Retinal pigment epithelial cell (primary cell): ENCODE data around the gene GPR89A.
"Not testable (repeated sequence)": the region's sequence is repeated elsewhere in the genome, so short reads cannot be mapped to it uniquely, and the experiment has no call there.

Experiments used
- DNase-seq: peaks from one replicate; pipeline ENCODE4 v3.0.0-alpha.2; 2010; ENCODE audit warnings: low read depth
- H3K4me3 ChIP-seq: 2 replicates; pipeline ENCODE4 v1.5.1; 2011; ENCODE audit warnings: mild to moderate bottlenecking, low read length, control low read depth, moderate library complexity
- TF ChIP-seq, protein P1 (sequence below): conservative IDR thresholded peaks from 2 replicates; pipeline ENCODE4 v1.5.1; 2011; ENCODE audit warnings: low read depth, low read length, control low read depth, inconsistent platforms

Gene GPR89A

GRCh38 chr1:145662502-145662901, 54.7 kb downstream of the GPR89A start:
- DNase-seq, H3K4me3 ChIP-seq: not testable (repeated sequence)

DNA sequence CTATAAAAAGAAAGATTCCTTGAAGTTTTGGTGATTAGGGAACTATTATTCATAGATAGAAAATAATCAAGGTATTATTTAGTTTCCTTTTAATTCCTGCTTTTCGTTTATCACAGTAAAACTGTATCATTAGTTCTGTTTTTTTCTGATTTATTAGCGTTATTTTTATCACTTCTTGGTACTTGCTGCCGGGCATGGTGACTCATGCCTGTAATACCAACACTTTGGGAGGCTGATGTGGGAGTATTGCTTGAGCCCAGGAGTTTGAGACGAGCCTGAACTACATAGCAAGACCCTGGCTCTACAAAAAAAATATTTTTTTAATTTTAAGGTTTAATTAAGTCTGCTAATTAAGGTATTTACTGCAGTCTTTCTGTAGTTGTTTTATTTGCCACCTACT, 57.2 kb downstream of the GPR89A start:
- DNase-seq, H3K4me3 ChIP-seq: not testable (repeated sequence)

GRCh38 chr1:145670995-145671745, 63.4 kb downstream of the GPR89A start:
- DNase-seq, H3K4me3 ChIP-seq: not testable (repeated sequence)

DNA sequence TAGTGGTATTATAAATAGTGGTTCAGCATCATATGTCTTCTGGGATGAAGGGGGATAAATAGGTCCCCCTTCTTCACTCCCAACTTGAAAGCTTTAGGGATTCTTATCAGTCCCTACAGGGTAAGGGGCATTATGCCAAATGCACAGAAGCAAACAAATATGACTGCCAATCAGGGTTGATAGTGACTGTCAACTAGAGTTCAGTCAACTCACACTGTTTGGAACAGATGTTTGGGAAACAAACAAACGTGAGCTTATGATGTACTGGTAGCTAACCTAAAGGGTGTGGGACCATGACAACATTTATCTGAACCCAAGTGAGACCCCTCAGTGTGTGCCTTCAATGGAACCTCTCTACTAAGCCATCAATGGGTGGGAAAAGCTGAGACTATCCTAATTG, 65.4 kb downstream of the GPR89A start:
- not testable (repeated sequence) for DNase-seq, H3K4me3 ChIP-seq

DNA sequence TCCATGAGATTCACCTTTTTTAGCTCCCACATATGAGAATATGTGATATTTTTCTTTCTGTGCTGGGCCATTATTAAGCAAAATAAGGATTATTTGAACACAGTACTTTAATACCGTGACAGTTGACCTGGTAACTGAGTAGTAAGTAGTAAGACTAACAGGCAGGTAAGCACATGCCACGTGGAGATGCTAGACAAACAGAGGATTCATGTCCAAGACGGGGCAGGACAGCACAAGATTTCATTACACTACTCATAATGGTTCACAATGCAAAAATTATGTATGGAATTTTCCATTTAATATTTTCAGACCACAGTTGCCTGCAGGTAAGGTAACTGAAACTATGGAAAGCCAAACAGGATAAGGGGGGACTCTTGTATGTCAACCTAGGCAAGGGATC, 77.1 kb downstream of the GPR89A start:
- not testable (repeated sequence) for DNase-seq, H3K4me3 ChIP-seq

DNA sequence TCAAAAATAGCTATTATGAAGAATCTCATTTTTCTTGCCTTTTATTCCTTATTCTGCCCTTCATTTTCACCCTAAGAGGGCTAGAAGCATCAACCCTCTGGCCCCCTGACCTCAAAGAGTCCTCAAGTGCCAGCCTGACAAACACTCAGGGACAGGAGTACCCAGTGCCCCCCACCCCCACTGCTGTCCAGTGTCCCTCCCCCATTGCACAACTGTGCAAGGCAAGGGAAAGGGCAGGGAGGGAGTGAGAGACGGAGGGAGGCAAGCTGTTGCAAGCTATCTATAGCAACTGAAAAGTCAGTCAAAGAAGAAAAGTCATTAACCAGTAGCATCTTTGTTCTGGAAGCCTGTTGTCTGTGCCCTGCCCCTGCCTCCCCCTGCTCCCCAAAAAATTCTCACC, 78.3 kb downstream of the GPR89A start:
- H3K4me3 ChIP-seq: not testable (repeated sequence)

GRCh38 chr1:145688328-145688727, 80.5 kb downstream of the GPR89A start:
- DNase-seq: no peak
- TF ChIP-seq, protein P1, sequence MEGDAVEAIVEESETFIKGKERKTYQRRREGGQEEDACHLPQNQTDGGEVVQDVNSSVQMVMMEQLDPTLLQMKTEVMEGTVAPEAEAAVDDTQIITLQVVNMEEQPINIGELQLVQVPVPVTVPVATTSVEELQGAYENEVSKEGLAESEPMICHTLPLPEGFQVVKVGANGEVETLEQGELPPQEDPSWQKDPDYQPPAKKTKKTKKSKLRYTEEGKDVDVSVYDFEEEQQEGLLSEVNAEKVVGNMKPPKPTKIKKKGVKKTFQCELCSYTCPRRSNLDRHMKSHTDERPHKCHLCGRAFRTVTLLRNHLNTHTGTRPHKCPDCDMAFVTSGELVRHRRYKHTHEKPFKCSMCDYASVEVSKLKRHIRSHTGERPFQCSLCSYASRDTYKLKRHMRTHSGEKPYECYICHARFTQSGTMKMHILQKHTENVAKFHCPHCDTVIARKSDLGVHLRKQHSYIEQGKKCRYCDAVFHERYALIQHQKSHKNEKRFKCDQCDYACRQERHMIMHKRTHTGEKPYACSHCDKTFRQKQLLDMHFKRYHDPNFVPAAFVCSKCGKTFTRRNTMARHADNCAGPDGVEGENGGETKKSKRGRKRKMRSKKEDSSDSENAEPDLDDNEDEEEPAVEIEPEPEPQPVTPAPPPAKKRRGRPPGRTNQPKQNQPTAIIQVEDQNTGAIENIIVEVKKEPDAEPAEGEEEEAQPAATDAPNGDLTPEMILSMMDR: no peak
- no peak overlapping the region for H3K4me3 ChIP-seq

More for the DNA sequence above, 78.3 kb downstream of the GPR89A start:
- not testable (repeated sequence) for DNase-seq

DNA sequence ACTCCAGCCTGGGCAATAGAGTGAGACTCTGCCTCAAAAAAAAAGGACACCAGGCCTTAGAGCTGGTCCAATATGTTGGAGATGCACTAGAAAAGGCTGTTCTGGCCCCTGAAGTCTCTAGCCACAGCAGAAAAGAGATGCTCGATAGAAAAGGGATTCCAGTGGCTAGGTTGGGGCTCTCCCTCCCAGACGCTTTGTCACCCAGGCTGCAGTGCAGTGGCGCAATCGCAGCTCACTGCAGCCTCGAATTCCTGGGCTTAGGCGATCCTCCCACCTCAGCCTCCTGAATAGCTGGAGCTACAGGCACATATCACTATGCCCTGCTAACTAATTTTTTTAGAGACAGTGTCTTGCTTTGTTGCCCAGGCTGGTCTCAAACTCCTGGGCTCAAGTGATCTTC, 81.1 kb downstream of the GPR89A start:
- DNase-seq: no peak
- TF ChIP-seq, protein P1: no peak

DNA sequence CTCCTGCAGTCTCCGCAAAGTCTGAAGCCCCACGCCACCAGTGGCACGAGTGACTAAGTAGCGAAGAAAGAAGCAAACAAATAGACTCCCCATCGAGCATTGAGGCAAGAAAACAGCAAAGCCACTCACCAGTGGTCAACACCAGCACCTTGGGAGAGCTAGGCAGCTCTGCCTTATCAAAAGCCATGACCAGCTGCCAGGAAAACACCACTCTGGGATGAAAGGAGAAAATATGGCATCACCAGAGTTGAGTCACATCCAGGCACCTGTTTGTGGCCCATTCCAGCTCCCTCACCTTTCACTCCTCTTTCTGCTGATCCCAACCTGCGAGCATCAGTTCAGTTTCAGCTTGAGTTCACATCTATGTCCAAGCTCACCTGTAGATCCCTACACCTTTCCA, 82.1 kb downstream of the GPR89A start:
- DNase-seq: no peak
- H3K4me3 ChIP-seq: no peak overlapping the region

More for the DNA sequence above, 81.1 kb downstream of the GPR89A start:
- no peak overlapping the region for H3K4me3 ChIP-seq

GRCh38 chr1:145690587-145691558, 83.1 kb downstream of the GPR89A start:
- TF ChIP-seq, protein P1: no peak
- DNase-seq: peak; percentile 9
- no peak overlapping the region for H3K4me3 ChIP-seq

More for the DNA sequence above, 82.1 kb downstream of the GPR89A start:
- TF ChIP-seq, protein P1: no peak
